Neural cell (in vitro differentiated cells): ENCODE results near the gene EHMT1. TPM values are rescaled to one million over a fixed set of nuclear protein-coding genes. Genes with fewer than 3 reads are reported as not detected.

Experiments
- H2AFZ ChIP-seq: fragments of 200-600, 300-800 bp; sonication (generic), shearing (Covaris generic); 2 replicates; pipeline ENCODE4 v1.6.0; 2014; ENCODE audit warnings: low read depth, mild to moderate bottlenecking, antibody characterized with exemption, low read length, moderate library complexity
- H3F3A ChIP-seq: fragments of 200-600 bp; shearing (Covaris generic); 2 replicates; pipeline ENCODE4 v1.6.1; 2016; ENCODE audit warnings: mild to moderate bottlenecking, moderate library complexity, mixed read lengths, antibody characterized with exemption, low read length; ENCODE audit not compliant: insufficient read depth, poor library complexity, severe bottlenecking
- H3K27ac ChIP-seq: fragments of 200-600, 300-800 bp; sonication (generic), shearing (Covaris generic); 2 replicates; pipeline ENCODE4 v1.5.1; 2014; ENCODE audit warnings: mild to moderate bottlenecking, low read length, moderate library complexity
- H3K27me3 ChIP-seq: fragments of 300-800, 200-600 bp; sonication (generic), shearing (Covaris generic); 2 replicates; pipeline ENCODE4 v1.6.0; 2014; ENCODE audit warnings: mild to moderate bottlenecking, low read depth, low read length, moderate library complexity; ENCODE audit not compliant: insufficient read depth
- H3K36me3 ChIP-seq: fragments of 300-800, 200-600 bp; sonication (generic), shearing (Covaris generic); 2 replicates; pipeline ENCODE4 v1.5.1; 2014; ENCODE audit warnings: mild to moderate bottlenecking, antibody characterized with exemption, low read length, moderate library complexity; ENCODE audit not compliant: insufficient read depth
- H3K4me2 ChIP-seq: fragments of 300-800, 200-600 bp; sonication (generic), shearing (Covaris generic); 2 replicates; pipeline ENCODE4 v1.6.0; 2014; ENCODE audit warnings: mild to moderate bottlenecking, low read length
- H3K4me3 ChIP-seq: fragments of 300-800, 200-600 bp; sonication (generic), shearing (Covaris generic); 2 replicates; pipeline ENCODE4 v1.5.1; 2014; ENCODE audit warnings: mild to moderate bottlenecking, low read length, moderate library complexity
- H3K79me2 ChIP-seq: fragments of 200-600 bp; shearing (Covaris generic); replicated peaks from 2 replicates; pipeline ENCODE4 v1.6.0; 2014; ENCODE audit warnings: mild to moderate bottlenecking, low read length, moderate library complexity; ENCODE audit not compliant: insufficient read depth
- H3K9ac ChIP-seq: fragments of 300-800, 200-600 bp; sonication (generic), shearing (Covaris generic); 2 replicates; pipeline ENCODE4 v1.6.1; 2016; ENCODE audit warnings: mild to moderate bottlenecking, low read length, mixed read lengths
- H3K9me2 ChIP-seq: fragments of 200-600 bp; shearing (Covaris generic); 2 replicates; pipeline ENCODE4 v1.6.1; 2016; ENCODE audit warnings: mild to moderate bottlenecking, low read length, mixed read lengths; ENCODE audit not compliant: insufficient read depth
- H3K9me3 ChIP-seq: fragments of 200-600, 300-800 bp; sonication (generic), shearing (Covaris generic); 2 replicates; pipeline ENCODE4 v1.6.1; 2016; ENCODE audit warnings: mild to moderate bottlenecking, mixed run types, low read length, moderate library complexity, mixed read lengths
- H4K20me1 ChIP-seq: fragments of 200-600 bp; shearing (Covaris generic); 2 replicates; pipeline ENCODE4 v1.6.1; 2016; ENCODE audit warnings: mild to moderate bottlenecking, mixed run types; ENCODE audit not compliant: insufficient read depth
- CTCF ChIP-seq: fragments of 450-650 bp; IDR thresholded peaks from 2 replicates; pipeline ENCODE4 v1.5.1; 2014; ENCODE audit warnings: antibody characterized with exemption, mild to moderate bottlenecking, moderate library complexity; ENCODE audit not compliant: poor library complexity, severe bottlenecking
- EP300 ChIP-seq: fragments of 450-650 bp; conservative IDR thresholded peaks from 2 replicates; pipeline ENCODE4 v1.6.1; 2014; ENCODE audit warnings: antibody characterized with exemption, mild to moderate bottlenecking, moderate library complexity; ENCODE audit not compliant: poor library complexity, severe bottlenecking
- EZH2 ChIP-seq: fragments of 200-600, 300-800 bp; shearing (Covaris generic), sonication (generic); IDR thresholded peaks from 2 replicates; pipeline ENCODE4 v1.6.1; 2014; ENCODE audit warnings: antibody characterized with exemption, low read length, borderline replicate concordance, mild to moderate bottlenecking; ENCODE audit not compliant: insufficient read depth, poor library complexity, severe bottlenecking
- MXI1 ChIP-seq: fragments of 450-650 bp; conservative IDR thresholded peaks from 2 replicates; pipeline ENCODE4 v1.6.1; 2014; ENCODE audit warnings: antibody characterized with exemption, mild to moderate bottlenecking; ENCODE audit not compliant: poor library complexity, severe bottlenecking
- POLR2AphosphoS5 ChIP-seq: IDR thresholded peaks from 2 replicates; pipeline ENCODE4 v1.6.1; 2012
- RAD21 ChIP-seq: fragments of 450-650 bp; conservative IDR thresholded peaks from 2 replicates; pipeline ENCODE4 v1.6.1; 2014; ENCODE audit warnings: antibody characterized with exemption, mild to moderate bottlenecking, moderate library complexity
- REST ChIP-seq: IDR thresholded peaks from 2 replicates; pipeline ENCODE4 v1.6.1; 2012; ENCODE audit warnings: borderline replicate concordance
- SMC3 ChIP-seq: fragments of 450-650 bp; conservative IDR thresholded peaks from 2 replicates; pipeline ENCODE4 v1.6.1; 2014; ENCODE audit warnings: antibody characterized with exemption, mild to moderate bottlenecking, moderate library complexity; ENCODE audit not compliant: poor library complexity
- TAF1 ChIP-seq: IDR thresholded peaks from 2 replicates; pipeline ENCODE4 v1.6.1; 2012; ENCODE audit warnings: low read depth
- polyA plus RNA-seq: library from polyadenylated mRNA; depleted of rRNA; stranded (reverse); fragments of >200 nt; gene quantifications from 2 replicates; pipeline ENCODE4 v1.2.3, GENCODE V29; 2014

EHMT1 gene
- polyA plus RNA-seq, 1 donor from 2014 or later = 53.0 TPM

- Histone ChIP-seq H3K79me2 (peaks cover 34% of the 10 kb centered on the region), H4K20me1 (no peaks in the 10 kb centered on the region), H3K4me2 (no peak overlapping the region)
Observed at GRCh38 chr9:137660144-137660543, 41.3 kb downstream of the EHMT1 start.

GRCh38 chr9:137663584-137663983, 44.8 kb downstream of the EHMT1 start:
- Histone ChIP-seq H3K9me3 (no peaks in the 10 kb centered on the region), H2AFZ (no peak overlapping the region), H3F3A (no peaks in the 10 kb centered on the region), H3K9ac (no peak overlapping the region), H3K4me2 (no peak overlapping the region), H4K20me1 (no peaks in the 10 kb centered on the region), H3K36me3 (no peaks in the 10 kb centered on the region), H3K27me3 (no peaks in the 10 kb centered on the region), H3K9me2 (no peaks in the 10 kb centered on the region), H3K79me2 (peaks cover 40% of the 10 kb centered on the region), H3K4me3 (no peak overlapping the region), H3K27ac (no peak overlapping the region)
- TF ChIP-seq TAF1 (no peak), EZH2 (no peak), POLR2AphosphoS5 (no peak), MXI1 (no peak), RAD21 (no peak), SMC3 (no peak), REST (no peak), EP300 (no peak), CTCF (no peak)

More at GRCh38 chr9:137660144-137660543, 41.3 kb downstream of the EHMT1 start:
- Histone ChIP-seq H3K4me3 (no peak overlapping the region), H3K9me2 (no peaks in the 10 kb centered on the region), H3K27ac (no peak overlapping the region), H3F3A (no peaks in the 10 kb centered on the region), H3K27me3 (no peaks in the 10 kb centered on the region), H3K9me3 (no peaks in the 10 kb centered on the region), H2AFZ (no peak overlapping the region), H3K36me3 (no peaks in the 10 kb centered on the region), H3K9ac (no peak overlapping the region)
- no peak for TF ChIP-seq RAD21
- TF ChIP-seq EP300 = no peak

DNA sequence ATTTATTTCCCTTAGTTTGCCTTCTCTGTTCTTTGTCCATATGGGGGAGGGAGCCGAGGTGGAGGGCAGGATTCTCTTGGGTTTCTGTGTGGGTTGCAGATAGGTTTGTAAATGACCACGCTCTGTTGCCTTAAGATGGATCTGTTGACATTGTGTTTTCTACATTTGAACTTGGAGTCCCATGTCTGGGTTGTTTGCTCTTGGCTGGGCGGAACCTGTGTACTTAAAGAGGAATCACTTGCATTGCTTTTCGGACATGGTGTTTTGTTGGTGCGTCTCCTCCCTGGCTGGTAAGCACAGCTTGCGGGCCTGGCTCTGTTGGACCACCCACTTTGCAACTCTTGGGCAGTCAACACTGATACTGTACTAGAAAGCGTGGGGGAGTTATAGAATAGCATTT, 45.9 kb downstream of the EHMT1 start:
- Histone ChIP-seq H3K79me2 (peaks cover 41% of the 10 kb centered on the region), H3K4me2 (no peak overlapping the region), H3K36me3 (no peaks in the 10 kb centered on the region), H3K9me2 (no peaks in the 10 kb centered on the region), H3K9me3 (no peaks in the 10 kb centered on the region), H3K4me3 (no peak overlapping the region), H3K27me3 (no peaks in the 10 kb centered on the region), H4K20me1 (no peaks in the 10 kb centered on the region), H3K9ac (no peak overlapping the region), H2AFZ (no peak overlapping the region), H3K27ac (no peak overlapping the region), H3F3A (no peaks in the 10 kb centered on the region)
- no peak for TF ChIP-seq SMC3
- TF ChIP-seq MXI1 = no peak
- no peak for TF ChIP-seq POLR2AphosphoS5
- TF ChIP-seq TAF1 = no peak
- TF ChIP-seq RAD21 = no peak
- no peak for TF ChIP-seq EZH2
- no peak for TF ChIP-seq CTCF
